Fibroblast of skin of left biceps (primary cell): Measurements from ENCODE around the gene DNAH10.
"Not testable (repeated sequence)": the region's sequence is repeated elsewhere in the genome, so short reads cannot be mapped to it uniquely, and the experiment has no call there.

ENCODE experiments used
- DNase-seq, 2 experiments: peaks; one replicate each; pipeline ENCODE4 v3.0.0-alpha.2; 2013; ENCODE audit warnings: low read depth in 2 of 2

The DNAH10 gene

DNA sequence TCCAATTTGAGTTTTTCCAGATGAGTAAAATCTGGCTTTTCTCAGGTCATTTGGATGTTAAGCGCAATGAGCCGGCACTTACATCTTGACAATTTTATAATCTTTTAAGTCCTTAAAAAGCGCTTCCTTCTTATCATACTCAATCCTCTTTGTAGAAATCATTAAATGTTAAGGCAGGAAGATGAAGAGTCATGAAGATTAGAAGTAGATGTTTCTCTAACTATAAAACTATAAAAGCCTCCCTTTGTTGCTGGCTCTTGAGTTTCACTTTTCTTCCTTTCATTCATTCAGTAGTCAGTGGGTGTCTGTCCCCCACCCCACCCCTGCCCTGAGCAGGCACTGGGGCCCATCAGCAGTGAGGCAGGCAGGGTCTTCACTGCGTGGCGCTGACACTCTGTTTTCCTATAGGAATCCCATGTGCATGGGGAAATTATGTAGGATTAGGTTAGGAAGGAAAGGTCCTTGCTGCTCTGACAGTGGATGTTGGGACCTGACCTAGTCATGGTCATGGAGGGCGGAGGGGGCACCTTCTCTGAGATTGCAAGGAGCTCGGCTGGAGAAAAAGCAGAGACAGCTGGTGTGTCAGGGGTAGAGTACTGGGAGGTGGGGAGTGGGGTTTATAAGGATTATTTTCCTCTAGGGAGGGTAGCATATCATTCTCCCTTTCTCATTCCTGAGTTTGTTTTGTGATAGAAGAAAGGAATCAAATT, 144.8 kb downstream of the DNAH10 start:
- DNase-seq: no peak

DNA sequence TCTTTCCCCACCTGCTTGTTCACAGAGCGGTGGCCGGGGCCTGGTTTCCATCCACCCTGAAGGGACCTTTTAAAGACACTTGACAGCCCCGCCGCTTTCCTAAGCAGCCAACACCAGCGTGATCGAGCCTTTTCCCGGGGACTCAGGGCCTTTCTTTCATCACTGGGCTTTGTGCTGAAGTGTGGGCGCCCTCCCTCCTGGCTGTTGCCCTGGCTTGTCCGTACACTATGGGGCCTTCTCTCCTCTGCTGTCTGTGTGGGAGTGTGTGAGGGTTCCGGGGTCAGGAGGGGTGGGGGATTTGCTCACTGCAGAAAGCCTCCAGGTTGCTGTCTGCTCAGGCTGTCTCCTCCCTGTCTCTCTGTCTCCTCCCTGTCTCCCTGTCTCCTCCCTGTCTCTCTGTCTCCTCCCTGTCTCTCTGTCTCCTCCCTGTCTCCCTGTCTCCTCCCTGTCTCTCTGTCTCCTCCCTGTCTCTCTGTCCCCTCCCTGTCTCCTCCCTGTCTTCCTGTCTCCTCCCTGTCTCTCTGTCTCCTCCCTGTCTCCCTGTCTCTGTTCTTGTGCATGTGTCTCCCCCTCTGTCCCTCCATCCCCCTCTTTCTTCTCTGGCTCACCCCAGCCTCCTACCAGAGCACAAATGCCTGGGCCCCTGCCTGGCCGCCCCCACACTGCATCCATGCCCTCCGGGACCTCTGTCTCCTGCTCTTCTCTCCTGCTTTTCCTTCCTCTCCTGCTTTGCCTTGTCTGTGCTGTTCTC, 145.8 kb downstream of the DNAH10 start:
- DNase-seq: no peak

DNA sequence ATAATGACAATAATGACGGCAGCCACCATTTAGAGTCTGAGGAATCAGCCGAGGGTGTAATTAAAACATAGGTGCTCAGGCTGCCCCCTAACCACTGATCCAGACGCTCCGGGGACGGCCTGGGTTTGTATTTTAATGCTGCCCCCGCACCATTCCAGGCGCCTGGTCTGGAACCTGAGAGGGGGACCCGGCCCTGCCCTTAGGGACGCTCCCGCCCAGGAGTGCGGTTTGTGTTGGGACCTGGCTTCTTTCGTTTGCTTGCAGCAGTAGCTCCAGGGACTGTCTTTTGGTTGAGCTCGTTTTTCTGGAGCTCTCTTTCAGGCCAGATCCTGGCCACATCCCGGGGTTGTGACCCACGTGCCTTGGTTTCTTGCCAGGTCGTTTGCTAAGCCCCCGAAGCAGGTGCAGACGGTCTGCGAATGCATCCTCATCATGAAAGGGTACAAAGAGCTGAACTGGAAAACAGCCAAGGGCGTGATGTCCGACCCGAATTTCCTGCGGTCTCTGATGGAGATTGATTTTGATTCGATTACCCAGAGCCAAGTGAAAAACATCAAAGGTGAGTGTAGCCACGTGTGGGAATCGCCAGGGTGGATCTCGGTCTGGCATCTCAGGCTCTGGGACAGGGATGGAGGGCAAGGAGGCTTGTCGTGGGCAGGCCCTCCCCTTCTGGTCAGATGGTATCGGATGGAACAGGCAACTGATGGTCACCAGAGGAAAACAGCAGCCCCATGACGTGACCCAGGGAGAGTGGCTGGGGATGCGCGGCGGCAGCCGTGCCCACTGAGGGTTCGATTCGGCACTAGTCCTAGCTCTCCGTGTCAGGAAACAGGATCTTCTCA, 147.0 kb downstream of the DNAH10 start:
- no peak for DNase-seq

DNA sequence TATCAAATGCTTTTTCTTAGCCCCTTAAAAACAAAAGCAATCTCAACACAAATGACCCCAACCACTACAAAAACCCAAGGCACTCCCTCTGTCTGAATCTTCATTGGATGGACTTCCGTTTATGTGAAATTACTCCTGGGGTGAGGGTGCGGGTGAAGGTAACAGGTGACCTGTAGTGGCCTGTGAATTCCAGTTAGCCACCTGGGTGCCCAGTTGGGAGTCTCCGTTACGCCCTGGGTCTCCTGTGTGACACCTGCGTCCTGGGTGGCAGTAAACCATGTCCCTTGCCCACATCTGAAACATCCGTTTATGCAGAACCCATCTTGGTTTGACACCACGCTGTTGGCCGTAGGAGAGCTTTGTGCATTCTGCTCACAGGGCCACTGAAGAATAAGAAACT, 148.0 kb downstream of the DNAH10 start:
- DNase-seq: no peak

DNA sequence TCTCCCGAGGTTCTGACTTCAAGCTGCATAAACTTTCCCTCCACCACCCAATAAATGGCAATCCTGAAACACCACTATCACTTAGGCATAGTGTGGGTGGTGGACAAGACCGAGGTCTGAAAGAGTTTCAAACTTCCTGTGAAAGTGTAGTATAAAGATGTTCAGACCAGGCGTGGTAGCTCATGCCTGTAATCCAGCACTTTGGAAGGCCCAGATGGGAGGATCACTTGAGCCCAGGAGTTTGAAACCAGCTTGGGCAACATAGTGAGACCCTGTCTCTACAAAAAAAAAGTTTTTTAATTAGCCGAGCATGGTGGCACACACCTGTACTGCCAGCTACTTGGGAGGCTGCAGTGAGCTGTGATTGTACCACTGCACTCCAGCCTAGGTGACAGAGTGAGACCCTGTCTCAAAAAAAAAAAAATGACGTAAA, 148.7 kb downstream of the DNAH10 start:
- no peak for DNase-seq

DNA sequence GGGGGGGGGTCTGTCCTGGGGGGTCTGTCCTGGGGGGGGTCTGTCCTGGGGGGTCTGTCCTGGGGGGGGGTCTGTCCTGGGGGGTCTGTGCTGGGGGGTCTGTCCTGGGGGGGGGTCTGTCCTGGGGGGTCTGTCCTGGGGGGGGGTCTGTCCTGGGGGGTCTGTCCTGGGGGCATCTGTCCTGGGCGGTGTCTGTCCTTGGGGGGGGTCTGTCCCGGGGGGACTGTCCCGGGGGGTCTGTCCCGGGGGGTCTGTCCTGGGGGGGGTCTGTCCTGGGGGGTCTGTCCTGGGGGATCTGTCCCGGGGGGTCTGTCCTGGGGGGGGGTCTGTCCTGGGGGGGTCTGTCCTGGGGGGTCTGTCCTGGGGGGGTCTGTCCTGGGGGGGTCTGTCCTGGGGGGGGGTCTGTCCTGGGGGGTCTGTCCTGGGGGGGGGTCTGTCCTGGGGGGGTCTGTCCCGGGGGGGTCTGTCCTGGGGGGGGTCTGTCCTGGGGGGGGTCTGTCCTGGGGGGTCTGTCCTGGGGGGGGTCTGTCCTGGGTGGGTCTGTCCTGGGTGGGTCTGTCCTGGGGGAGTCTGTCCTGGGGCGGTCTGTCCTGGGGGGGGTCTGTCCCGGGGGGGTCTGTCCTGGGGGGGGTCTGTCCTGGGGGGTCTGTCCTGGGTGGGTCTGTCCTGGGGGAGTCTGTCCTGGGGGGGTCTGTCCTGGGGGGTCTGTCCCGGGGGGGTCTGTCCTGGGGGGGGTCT, 149.7 kb downstream of the DNAH10 start:
- DNase-seq: not testable (repeated sequence)

DNA sequence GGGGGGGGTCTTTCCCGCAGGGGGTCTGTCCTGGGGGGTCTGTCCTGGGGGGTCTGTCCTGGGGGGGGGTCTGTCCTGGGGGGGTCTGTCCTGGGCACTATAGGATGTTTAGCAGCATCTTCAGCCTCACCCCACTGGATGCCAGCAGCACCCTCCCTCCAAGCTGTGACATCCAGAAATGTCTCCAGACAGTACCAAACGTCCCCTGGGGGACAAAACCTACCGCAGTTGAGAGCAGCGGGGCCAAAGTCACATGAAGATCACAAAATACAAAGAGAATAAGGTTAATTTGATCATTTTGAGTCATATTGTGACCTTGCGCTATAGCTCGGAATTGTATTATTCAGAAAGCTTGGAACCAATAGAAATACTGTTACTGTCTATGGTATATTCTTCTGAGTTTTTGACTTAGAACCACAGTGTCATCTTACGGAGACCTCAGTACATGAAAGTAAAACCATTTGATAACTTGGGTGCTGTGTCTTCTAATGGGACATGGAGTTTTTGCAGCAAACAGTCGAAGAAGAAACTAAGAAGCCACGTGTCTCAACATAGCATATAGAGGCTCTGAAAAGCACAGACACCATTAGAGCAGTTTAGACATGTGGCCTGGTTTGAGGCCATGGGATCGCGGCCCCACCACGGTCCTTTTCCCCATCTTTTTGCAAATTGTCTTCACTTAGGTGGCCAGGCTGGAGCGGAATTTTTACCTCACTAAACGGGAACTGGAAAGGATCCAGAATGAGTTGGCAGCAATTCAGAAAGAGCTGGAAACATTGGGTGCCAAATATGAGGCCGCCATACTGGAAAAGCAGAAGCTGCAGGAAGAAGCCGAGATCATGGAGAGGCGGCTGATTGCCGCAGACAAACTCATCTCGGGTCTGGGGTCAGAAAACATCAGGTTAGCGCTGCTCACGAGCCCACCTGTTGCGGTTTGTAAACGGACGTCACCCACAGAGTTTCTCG, 150.6 kb downstream of the DNAH10 start:
- DNase-seq: no peak

DNA sequence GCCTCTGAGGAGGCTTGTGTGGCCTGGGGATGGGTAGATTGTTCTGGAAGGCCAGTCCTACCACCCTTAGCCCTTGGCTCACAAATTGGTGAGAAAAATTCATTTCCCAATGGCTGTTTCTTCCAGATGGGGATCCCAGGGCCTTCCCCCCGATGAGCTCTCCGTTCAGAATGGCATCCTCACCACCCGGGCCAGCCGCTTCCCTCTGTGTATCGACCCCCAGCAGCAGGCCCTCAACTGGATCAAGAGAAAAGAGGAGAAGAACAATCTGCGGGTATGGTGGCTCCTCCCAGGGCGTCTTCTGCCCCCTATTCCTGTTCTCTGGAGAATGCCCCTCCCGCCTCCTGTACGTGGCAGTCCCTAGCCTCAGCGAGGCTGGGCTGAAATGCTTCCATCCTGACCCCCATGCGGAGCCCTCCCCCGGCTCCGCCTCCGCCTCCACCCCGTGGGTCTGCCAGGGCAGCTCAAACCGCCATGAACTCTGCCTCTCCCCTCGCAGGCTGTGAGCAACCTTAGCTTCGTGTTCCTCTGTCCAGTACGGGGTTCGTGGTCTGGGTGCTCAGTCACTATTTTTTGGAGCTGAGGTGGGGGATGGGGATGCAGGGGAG, 152.7 kb downstream of the DNAH10 start:
- DNase-seq: no peak

DNA sequence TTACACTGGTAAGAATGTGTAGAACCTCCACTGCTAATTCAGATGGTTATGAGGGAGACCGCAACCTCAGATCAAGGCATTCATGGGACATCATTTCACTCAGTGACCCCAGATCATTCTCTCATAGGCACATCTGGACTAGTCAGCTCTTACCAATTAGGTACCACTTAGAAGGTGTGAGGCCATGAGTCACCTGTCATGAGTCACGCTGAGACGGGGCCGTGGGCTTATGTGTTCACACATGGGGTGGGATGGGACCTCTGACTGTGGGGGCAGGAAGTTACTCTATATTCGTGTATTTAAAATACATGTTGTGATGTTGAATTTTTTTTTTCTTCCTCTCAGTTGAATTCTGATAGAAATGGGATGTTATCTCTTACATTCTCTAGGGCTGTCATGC, 154.6 kb downstream of the DNAH10 start:
- no peak for DNase-seq

DNA sequence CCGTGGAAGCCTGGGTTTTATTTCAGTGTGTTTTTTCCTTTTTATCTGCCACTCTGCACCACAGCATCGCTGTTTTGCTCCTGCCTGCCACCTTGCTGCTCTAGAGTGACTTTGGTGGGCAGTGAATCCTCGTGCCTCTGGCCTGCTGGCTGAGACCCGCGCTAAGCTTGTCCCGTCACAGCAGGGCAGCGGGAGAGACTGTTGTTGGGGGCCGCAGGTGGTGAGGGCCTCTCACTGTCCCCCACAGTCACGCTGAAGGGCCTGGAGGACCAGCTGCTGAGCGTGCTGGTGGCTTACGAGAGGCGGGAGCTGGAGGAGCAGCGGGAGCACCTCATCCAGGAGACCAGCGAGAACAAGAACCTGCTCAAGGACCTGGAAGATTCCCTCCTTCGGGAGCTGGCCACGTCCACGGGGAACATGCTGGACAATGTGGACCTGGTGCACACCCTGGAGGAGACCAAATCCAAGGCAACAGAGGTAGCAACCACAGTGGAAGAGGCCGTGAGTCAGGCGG, 155.3 kb downstream of the DNAH10 start:
- DNase-seq: no peak

DNA sequence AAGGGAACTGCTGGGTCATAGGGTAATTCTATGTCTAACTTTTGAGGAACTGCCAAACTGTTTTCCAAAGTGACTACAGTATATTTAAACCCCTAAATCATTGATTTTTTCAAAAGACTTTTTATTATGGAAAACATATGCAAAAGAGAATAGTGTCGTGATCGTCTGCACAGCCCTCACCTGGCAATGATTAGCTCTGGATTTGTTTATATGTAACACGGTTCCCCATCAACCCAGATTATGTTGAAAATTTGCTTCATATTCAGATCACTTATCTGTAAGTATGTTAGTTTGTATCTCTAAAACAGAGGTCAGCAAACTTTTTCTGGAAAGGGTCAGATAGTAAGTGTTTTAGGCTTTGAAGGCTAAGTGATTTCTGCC, 157.9 kb downstream of the DNAH10 start:
- no peak for DNase-seq

DNA sequence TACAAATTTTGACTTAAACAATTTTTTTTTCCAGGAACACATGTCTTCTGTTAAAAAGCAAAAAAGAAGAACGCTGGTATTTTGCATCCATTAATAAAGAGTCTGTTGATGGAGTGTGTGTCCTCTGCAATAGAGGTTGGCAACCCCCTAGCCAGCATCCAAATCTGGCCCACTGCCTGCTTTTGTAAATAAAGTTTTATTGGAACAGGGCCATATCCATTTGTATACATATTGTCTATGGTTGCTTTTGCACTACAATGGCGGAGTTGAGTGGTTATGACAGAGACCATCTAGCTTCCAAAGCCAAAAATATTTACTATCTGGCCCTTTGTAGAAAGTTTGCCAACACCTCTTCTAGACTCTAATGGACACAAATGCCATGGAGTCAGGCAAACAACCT, 160.9 kb downstream of the DNAH10 start:
- no peak for DNase-seq

DNA sequence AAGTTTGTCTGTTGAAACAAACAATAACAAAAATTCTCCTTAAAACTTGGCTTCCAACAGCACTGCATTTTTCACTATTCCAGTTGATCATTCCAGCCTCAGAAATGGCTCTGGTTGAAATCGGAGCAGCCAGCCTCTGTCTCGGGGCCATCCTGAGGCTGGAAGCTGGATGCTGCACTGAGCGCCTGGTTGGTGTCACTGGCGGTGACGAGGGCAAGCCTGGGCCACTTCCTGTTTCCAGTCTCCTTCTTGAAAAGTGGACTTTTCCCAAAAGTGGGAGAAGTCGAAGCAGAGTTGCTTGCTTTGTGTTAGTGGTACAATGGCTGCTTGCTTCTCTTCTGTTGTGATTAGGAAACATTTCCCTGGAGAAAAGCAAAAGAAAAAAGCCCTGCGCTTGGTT, 161.8 kb downstream of the DNAH10 start:
- no peak for DNase-seq

DNA sequence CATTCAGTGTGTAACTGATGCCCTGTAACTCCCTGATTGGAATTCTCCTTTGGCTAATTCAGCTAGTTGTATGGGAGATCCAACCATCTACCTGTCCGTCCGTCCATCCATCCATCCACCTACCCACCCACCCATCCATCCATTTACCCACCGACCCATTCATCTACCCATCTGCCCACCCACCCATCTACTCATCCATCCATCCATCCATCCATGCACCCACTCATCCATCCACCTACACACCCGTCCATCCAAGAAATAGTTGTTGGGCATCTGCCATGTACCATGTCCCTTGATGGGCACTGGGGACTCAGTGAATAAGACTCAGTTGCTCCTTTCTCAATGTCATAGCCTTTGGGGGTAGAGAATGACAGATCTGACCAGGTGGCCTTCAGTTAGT, 162.4 kb downstream of the DNAH10 start:
- no peak for DNase-seq

DNA sequence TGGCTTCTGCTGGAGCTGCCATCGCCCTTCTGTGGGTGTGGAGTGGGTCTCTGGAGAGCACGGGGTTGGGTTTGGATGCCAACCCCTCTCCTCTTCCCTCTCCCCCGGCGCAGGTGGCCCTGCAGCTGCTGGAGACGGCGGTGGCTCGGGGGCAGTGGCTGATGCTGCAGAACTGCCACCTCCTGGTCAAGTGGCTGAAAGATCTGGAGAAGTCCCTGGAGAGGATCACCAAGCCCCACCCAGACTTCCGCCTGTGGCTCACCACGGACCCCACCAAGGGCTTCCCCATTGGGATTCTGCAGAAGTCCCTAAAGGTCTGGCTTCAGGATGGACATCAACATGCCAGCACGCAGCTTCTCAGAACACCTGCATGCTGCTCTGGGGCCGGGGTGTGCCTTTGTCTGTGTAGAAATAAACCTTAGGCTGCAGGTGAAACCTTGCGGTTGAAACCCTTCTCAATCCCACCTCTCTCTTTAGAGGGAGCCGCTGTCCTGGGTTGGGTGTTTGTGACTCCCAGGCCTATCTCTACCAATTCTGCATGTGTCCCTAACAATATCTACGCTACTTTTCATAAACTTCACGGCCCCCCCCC, 166.3 kb downstream of the DNAH10 start:
- DNase-seq: no peak

DNA sequence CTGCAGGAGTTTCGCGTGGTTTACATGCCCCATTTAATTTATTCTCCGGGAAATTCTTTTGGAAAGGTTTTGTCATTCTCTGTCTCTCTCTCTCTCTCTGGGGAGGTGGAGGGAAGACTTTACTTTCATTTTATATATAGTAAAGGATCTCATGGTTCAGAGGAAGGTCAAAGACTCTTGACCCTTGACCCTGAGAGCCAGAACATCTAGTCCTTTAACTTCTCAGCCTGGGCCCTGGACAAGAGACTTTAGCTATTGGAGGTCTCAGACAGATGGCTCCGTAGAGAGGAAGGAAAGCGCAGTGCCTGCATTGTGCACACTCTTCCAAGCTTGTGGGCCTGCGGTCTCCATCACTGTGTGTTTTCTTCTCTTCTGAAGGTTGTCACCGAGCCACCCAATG, 166.8 kb downstream of the DNAH10 start:
- no peak for DNase-seq

DNA sequence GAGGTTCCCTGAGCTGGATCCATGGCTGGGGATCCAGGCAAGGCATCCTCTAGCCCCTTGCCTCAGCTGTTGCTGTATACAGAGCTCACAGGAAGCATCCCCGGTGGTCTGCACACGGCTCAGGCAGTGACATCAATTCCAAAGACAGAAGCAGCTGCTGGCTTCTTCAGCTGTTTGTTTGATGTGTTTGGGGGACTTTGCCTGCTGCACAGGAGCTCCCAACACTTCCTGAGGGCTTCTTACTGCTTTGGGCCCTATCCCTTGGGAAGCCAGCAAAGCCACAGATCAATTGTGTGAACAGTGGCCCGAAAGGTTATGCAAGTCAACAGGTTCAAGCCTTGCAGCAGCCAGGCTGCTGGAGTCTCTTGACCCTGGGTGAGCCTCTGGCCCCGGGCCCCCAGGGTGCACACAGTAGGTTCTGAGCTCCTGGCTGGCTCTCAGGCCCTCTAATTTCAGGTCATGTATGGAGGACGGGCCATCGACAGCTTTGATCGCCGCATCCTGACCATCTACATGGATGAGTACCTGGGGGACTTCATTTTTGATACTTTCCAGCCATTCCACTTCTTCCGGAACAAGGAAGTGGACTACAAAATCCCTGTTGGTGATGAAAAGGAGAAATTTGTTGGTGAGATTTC, 168.0 kb downstream of the DNAH10 start:
- DNase-seq: no peak

DNA sequence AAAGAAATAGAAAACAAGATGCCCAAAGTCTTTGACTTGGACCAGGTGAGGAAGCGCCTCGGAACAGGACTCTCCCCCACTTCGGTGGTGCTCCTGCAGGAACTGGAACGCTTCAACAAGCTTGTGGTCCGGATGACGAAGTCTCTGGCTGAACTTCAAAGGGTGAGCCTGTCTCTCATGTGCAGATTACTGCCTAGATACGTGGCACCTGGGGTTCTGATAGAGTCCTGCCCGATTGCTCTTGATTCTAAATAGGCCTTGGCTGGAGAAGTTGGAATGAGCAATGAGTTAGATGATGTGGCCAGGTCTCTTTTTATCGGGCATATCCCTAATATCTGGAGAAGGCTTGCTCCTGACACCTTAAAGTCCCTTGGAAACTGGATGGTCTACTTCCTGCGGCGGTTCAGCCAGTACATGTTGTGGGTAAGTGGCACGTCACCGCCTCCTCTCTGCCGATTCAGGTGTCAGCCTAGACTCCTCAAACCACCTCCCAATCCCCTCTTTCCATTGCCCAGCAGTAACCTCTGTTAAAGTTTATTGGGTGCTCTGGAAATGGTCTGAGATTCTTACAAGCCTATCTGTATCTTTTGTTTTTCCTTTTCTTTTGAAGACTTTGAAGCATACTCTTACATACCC, 169.7 kb downstream of the DNAH10 start:
- DNase-seq: no peak

DNA sequence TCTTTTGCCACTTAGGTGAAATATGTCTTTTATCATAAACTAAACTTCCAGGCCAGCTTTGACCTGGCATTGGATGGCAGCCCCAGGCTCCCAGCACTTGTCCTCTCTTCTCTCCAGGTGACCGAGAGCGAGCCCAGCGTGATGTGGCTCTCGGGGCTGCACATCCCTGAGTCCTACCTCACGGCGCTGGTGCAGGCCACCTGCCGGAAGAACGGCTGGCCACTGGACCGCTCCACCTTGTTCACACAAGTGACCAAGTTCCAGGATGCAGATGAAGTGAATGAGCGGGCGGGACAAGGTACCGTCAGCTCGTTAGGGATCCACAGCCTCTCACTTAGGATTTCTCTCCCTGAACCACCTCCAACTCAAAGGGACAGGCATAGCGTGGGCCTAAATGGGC, 171.1 kb downstream of the DNAH10 start:
- DNase-seq: no peak
